Caki2 (cell line): Measurements from ENCODE around the gene ENPP3. TPM values are rescaled to one million over a fixed set of nuclear protein-coding genes. Genes with fewer than 3 reads are reported as not detected.

ENCODE experiments used
- DNase-seq: peaks from one replicate; pipeline ENCODE4 v3.0.0-alpha.2; 2015; ENCODE audit warnings: low read depth
- in situ Hi-C: cut with HindIII; loops from 2 replicates; pipeline ENCODE4 v1.10.0; 2016; ENCODE audit warnings: low sequenced_read_pairs, low pct_unique_long_range_greater_than_20kb, mixed read lengths
- total RNA-seq: library from RNA; depleted of rRNA; stranded (reverse); fragments of >200 nt; shearing (Covaris generic); gene quantifications from 2 replicates; pipeline ENCODE4 v1.2.3, GENCODE V29; 2014; ENCODE audit warnings: low replicate concordance; rRNA removed

Gene ENPP3
- total RNA-seq, 1 experiment from 2014 or later, result 0.17 TPM

GRCh38 chr6:131775886-131776285 is 138.8 kb downstream of the ENPP3 start:
- DNase-seq, result no peak
- in situ Hi-C loops, result no loop called here

- DNase-seq, result no peak
- in situ Hi-C loops, result no loop called here
These were observed 139.9 kb downstream of the ENPP3 start for GRCh38 chr6:131776985-131777384.

DNA sequence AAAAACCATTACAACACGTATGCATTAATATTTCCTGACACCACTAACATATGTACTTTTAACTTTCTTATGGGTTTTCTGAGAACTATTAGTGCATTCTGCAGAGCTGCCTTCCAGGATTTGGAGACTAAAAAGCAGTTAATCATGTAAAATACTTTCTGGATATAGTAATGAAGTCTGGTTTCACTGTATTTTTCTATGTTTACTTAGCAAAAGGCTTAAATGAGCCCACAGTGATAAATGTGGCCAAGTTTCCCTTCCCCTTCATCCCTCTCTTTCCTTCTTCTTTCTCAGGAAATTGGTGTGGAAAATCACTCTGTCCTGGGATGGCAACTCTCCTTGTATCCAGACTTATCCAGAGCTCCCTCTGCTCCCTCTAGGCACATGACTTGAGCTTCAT is 141.1 kb downstream of the ENPP3 start:
- DNase-seq, result no peak
- in situ Hi-C loops, result no loop called here

DNA sequence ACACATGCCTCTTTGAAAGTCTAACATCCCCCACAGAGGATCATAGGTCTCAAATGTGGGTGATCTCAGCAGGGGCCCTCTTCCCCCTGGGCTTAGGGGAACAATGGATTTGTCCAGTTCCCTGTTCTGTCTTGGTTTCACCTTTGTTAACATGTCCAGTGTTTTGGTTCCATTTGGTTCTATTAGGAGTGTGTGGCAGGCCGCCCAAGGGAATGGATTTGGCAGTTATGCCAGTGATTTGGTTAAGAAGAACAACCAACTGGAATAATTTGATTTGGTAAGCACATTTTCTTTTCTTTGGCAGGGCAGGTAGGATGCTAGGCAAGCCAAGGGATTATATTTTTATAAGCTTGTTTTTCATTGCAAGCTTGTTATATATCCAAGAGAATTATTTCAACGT is 142.2 kb downstream of the ENPP3 start:
- in situ Hi-C loops, result no loop called here

DNA sequence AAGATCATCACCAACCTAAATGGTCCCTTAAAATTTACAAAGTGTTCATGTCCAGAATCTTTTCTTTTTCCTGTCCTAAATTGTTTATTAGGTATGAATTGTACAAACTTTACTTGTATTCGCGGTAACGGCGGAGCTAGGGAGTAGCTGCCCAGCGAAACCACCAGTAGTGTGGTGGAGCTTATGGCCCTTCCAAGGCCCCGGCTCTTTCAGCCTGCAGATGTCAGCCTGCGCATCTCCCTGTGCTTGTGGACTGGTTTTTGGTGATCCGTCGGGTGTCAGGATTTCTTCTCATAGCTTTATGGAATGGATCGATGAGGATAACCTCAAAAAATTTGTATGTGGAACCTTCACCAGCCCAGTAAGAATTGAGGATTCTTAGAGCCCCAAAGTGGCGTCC is 143.5 kb downstream of the ENPP3 start:
- DNase-seq, result no peak
- in situ Hi-C loops, result no loop called here

More for the DNA sequence above, 142.2 kb downstream of the ENPP3 start:
- no peak for DNase-seq

- in situ Hi-C loops, result no loop called here
- no peak for DNase-seq
These were observed 144.6 kb downstream of the ENPP3 start for GRCh38 chr6:131781687-131782086.

- in situ Hi-C loops, result no loop called here
- no peak for DNase-seq
These were observed 145.7 kb downstream of the ENPP3 start for GRCh38 chr6:131782764-131783163.

DNA sequence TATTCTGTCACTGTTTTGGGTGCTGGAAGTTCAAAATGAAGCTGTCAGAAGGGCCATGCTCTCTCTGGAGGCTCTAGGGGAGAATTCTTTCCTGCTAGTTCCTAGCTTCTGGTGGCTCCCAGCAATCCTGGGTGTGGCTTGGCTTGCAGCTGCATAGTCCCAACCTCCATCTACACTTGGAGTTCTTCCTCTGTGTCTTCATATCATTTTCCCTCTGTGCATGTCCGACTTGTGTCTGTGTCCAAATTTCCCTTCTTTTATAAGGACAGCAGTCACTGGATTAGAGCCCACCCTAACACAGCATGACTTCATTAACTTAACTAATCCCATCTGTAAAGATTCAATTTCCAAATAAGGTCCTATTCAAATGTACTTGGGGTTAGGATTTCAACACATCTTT is 147.5 kb downstream of the ENPP3 start:
- no peak for DNase-seq
- in situ Hi-C loops, result no loop called here

- no peak for DNase-seq
- in situ Hi-C loops, result no loop called here
These were observed 150.0 kb downstream of the ENPP3 start for GRCh38 chr6:131787079-131787478.

GRCh38 chr6:131787766-131788712 is 150.9 kb downstream of the ENPP3 start:
- DNase-seq, result no peak
- in situ Hi-C loops, result no loop called here

- DNase-seq, result no peak
- in situ Hi-C loops, result no loop called here
These were observed 152.1 kb downstream of the ENPP3 start for GRCh38 chr6:131789219-131789618.

- in situ Hi-C loops, result no loop called here
These were observed 154.4 kb downstream of the ENPP3 start for GRCh38 chr6:131791476-131791875.

GRCh38 chr6:131792091-131792496 is 155.0 kb downstream of the ENPP3 start:
- DNase-seq, result no peak
- in situ Hi-C loops, result no loop called here

More at GRCh38 chr6:131791476-131791875, 154.4 kb downstream of the ENPP3 start:
- no peak for DNase-seq

GRCh38 chr6:131795366-131795765 is 158.3 kb downstream of the ENPP3 start:
- in situ Hi-C loops, result no loop called here
- no peak for DNase-seq

Other genes with a start within 250 kb of the ENPP3 start
- not detected in 2 replicates for gene ARG1, start 64.1 kb upstream of the ENPP3 start, total RNA-seq
- gene MED23, start 9.1 kb upstream of the ENPP3 start, total RNA-seq, result 15.6 and 16.0 TPM in 2 replicates
- 0.44 TPM in 1 of 2 replicates, not detected in the other for gene OR2A4, start 64.1 kb downstream of the ENPP3 start, total RNA-seq
- gene CTAGE9, start 73.7 kb downstream of the ENPP3 start, total RNA-seq, result not detected in 2 replicates
- gene ENPP1, start 170.7 kb downstream of the ENPP3 start, total RNA-seq, result 2.6 and 2.8 TPM in 2 replicates